Measurements from ENCODE around the gene BRINP2.

DNA sequence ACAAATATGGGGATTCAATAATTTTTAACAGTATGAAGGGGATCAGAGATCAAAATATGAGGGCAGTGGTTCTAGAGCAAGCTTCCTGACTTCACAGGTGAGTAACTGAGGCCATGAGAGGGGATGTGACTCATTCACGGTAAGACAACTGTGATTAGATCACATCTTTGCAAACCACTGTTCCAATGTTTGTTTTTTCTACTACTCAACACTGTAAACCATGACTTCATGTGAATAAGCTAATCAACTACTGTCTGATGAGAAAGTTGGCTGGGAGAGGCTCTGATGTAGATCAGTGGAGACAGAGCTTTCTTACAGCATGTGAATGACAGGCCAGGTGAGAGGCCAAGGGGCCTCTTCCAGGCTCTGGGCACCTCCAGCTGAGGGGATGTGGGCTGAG lies 84.7 kb downstream of the BRINP2 start:
- TF ChIP-seq CEBPB (IDR thresholded peaks at IDR 0.05) (no peak), FOXM1 (IDR thresholded peaks at IDR 0.05; ENCODE audit: borderline replicate concordance, low read depth) (no peak)
- TF ChIP-seq, protein P1, sequence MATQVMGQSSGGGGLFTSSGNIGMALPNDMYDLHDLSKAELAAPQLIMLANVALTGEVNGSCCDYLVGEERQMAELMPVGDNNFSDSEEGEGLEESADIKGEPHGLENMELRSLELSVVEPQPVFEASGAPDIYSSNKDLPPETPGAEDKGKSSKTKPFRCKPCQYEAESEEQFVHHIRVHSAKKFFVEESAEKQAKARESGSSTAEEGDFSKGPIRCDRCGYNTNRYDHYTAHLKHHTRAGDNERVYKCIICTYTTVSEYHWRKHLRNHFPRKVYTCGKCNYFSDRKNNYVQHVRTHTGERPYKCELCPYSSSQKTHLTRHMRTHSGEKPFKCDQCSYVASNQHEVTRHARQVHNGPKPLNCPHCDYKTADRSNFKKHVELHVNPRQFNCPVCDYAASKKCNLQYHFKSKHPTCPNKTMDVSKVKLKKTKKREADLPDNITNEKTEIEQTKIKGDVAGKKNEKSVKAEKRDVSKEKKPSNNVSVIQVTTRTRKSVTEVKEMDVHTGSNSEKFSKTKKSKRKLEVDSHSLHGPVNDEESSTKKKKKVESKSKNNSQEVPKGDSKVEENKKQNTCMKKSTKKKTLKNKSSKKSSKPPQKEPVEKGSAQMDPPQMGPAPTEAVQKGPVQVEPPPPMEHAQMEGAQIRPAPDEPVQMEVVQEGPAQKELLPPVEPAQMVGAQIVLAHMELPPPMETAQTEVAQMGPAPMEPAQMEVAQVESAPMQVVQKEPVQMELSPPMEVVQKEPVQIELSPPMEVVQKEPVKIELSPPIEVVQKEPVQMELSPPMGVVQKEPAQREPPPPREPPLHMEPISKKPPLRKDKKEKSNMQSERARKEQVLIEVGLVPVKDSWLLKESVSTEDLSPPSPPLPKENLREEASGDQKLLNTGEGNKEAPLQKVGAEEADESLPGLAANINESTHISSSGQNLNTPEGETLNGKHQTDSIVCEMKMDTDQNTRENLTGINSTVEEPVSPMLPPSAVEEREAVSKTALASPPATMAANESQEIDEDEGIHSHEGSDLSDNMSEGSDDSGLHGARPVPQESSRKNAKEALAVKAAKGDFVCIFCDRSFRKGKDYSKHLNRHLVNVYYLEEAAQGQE (IDR thresholded peaks at IDR 0.05; ENCODE audit: low read depth), result no peak
- TF ChIP-seq, protein P2, sequence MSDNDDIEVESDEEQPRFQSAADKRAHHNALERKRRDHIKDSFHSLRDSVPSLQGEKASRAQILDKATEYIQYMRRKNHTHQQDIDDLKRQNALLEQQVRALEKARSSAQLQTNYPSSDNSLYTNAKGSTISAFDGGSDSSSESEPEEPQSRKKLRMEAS (IDR thresholded peaks at IDR 0.05), result no peak
